NB4 (cell line): Measurements from ENCODE around the gene IGFL4.

Experiments
- DNase-seq: peaks from one replicate; pipeline ENCODE4 v3.0.0; 2010; ENCODE audit warnings: low read depth
- H3K4me3 ChIP-seq: one replicate; pipeline ENCODE4 v1.5.1; 2011; ENCODE audit warnings: mild to moderate bottlenecking, low read depth, low read length, moderate library complexity
- CTCF ChIP-seq: IDR thresholded peaks from one replicate; pipeline ENCODE4 v1.5.1; 2012; ENCODE audit warnings: low read depth, low read length
- MAX ChIP-seq: IDR thresholded peaks from 2 replicates; pipeline ENCODE4 v1.6.1; 2011; ENCODE audit warnings: low read depth, low read length
- MYC ChIP-seq: IDR thresholded peaks from 2 replicates; pipeline ENCODE4 v1.6.1; 2011; ENCODE audit warnings: low read depth, low read length
- POLR2A ChIP-seq: IDR thresholded peaks from 2 replicates; pipeline ENCODE4 v1.6.1; 2011; ENCODE audit warnings: mild to moderate bottlenecking; ENCODE audit not compliant: insufficient read length; ENCODE audit errors: extremely low read depth

Gene IGFL4

GRCh38 chr19:46022061-46022430 is 18.8 kb downstream of the IGFL4 start:
- no peak overlapping the region for H3K4me3 ChIP-seq
- no peak for DNase-seq
- TF ChIP-seq MAX (no peak), POLR2A (no peak), MYC (no peak), CTCF (no peak)

GRCh38 chr19:46021531-46022041 is 19.2 kb downstream of the IGFL4 start:
- no peak overlapping the region for H3K4me3 ChIP-seq
- DNase-seq: peak; percentile 36
- TF ChIP-seq MYC (no peak), MAX (no peak)

- DNase-seq: no peak
- no peak for TF ChIP-seq MAX
- no peak for TF ChIP-seq MYC
- TF ChIP-seq CTCF: no peak
- TF ChIP-seq POLR2A: no peak
- H3K4me3 ChIP-seq: no peak overlapping the region
Observed at GRCh38 chr19:46020819-46021125, 20.0 kb downstream of the IGFL4 start.

- no peak for DNase-seq
- H3K4me3 ChIP-seq: no peak overlapping the region
- TF ChIP-seq CTCF (no peak), MYC (no peak), MAX (no peak), POLR2A (no peak)
Observed at GRCh38 chr19:46019270-46019669, 21.5 kb downstream of the IGFL4 start.

GRCh38 chr19:46018729-46019251 is 22.0 kb downstream of the IGFL4 start:
- TF ChIP-seq POLR2A (no peak), CTCF (no peak), MAX (no peak), MYC (no peak)
- no peak overlapping the region for H3K4me3 ChIP-seq
- peak; percentile 7 for DNase-seq

- TF ChIP-seq CTCF (no peak), MAX (no peak), POLR2A (no peak)
- H3K4me3 ChIP-seq: no peak overlapping the region
- peak; percentile 10 for DNase-seq
Observed at GRCh38 chr19:46017874-46018675, 22.7 kb downstream of the IGFL4 start.
